GM18511 (cell line): ENCODE measurements around the gene PRKD3.
A peak's percentile ranks its signal among the peaks of the same experiment; 100 is the strongest.

Experiments used
- ATAC-seq: cut with Tn5 transposase; IDR thresholded peaks from one replicate; pipeline ENCODE4 v1.9.1; 2021; ENCODE audit warnings: mild to moderate bottlenecking, moderate library complexity; ENCODE audit not compliant: unreplicated experiment

Gene PRKD3

DNA sequence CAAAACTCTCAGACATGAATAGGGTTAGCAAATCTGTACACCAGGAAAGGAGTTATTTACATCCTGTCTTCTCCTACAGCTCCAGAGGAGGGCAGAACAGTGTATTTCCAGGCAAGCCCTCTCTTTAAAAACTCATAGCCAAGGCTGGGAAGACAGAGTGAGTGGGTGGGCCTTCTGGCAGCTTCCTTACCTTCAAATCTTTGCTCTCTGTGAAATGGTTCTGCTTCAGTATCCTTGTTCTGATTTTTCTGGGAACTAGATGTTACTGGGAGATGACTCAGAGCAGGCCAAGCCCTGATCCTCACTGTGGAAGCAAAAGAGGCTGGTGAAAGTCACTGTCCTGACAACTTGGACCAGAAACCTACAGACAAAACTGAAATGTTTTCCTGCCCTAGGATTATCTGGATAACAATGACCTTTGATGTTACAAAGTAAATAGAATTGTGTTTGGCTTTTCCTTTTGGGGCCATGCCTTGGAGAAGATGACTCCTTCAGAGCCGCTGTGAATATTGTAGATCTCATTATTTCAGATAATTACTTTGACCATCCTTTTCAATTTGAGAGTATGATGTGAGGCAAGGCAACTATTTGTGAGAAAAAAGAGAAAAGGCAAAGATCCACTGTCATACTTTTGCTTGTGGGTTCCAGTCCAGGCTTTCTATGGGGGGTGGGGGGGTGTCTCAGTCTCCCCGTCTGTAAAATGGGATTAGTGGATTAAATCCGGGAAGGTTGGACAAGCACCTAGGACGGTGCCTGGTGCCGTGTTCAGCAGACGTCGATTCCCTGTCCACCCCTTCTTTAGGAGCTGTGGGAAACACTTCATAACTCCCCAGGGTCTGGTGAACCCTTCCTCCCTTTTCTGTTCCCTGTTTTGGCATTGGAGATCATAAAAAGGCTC, 19.2 kb upstream of the PRKD3 start:
- no peak for ATAC-seq

DNA sequence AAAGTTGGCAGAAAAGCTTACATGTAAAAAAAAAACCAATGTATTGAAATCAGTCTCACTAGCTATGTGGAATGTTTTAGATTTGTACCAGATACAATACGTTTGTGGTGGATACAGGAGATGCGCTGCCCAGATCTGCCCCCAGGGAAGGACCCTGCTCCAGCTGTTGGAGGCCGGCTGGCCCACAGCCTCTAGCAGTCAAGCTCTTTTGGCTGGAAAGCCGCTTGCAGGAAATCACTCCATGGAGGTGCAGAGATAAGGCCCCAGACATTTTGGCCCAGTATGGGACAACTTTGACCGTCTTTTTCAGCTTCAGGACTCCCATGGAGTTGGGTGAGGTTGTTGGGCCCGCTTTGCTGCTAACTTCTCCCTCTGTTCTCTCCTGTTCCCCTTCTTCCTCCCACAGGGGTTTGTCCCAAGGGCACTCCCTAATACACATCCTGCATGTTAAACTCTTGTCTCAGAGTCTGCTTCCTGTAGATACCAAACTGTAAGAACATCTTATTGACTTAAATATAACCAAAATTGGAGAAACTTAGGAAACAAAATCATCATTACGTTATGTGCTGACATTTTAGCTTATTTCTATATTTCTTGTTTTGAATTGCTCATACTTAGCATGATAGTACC, 18.1 kb upstream of the PRKD3 start:
- ATAC-seq, result no peak

DNA sequence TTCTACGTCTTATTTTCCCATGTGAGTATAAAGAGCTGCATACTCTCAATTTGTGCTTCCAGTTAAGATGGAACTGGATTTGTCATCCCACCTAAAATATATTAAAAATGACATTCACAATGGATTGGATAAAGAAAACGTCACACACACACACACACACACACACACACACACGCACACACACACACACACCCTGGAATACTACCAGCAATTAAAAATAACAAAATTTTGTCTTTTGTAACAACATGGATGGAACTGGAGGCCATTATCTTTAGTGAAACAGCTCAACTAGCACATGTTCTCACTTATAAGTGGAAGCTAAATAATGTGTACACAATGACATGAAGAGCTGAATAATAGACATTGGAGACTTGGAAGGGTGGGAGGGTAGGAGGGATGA, 16.0 kb upstream of the PRKD3 start:
- ATAC-seq, result no peak

DNA sequence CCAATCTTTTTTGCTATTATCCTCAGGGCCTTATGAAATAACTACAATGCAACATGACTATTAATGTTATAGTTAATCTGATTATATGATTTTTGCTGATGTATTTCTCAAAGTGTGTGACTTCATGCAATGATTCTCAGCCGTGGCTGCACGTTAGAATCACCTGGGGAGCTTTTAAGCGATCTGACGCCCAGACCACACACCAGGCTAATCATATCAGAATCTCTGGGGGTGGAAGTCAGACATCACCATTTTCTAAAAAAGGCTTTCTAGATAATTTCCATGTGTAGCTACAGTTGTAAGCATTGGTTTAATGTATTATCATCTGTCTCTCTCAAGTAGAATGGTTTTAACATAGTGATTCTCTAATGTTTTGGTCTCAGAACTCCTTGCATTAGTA, 14.3 kb upstream of the PRKD3 start:
- ATAC-seq, result no peak

DNA sequence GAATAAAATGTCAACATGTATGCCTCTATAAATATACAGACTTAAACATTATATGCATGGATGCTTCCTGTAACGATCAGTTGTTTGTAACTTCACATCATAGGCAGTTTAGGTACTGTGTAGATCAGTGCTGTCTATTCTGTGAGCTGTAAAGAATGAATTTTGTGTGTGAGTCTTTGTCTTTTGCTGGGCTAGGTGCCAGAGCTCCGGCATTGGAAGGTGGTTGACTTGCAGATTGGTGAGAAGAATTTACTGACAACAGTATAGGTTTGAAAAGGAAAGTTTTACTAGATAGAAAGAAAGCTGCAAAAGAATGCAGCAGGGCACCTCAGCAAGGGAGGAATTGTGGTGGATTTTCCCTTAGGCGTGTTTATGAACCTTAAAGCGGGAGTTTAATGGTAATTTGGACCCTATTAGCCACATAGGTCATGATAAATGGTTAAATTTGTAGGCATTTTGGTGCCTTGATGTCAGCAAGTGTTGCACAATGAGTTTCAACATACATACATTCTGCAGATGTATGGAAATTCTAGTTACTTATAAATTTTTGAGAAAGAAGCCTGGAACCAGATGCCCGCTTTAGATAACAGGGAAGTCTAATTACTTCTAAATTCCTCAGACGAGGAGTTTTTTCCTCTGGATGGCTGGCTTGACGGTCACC, 13.1 kb upstream of the PRKD3 start:
- no peak for ATAC-seq

DNA sequence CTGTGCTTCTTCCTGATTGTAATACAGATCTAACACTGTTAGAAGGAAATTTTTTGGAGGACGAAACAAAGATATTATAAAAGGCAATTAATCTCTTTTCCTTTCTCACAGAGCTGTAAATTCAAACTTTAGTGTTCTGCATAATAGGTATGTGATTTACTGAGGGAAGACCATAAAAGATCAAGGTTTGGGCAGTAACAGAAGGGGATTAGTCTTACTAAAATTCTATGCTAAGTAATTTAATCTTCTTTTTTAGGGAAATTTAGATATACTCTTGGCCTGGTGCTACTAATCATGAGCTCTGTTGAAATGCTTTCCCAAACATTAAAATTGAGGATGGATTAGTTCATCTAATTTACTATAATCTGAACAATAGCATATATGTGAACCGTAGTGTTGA, 11.0 kb upstream of the PRKD3 start:
- ATAC-seq, result no peak

DNA sequence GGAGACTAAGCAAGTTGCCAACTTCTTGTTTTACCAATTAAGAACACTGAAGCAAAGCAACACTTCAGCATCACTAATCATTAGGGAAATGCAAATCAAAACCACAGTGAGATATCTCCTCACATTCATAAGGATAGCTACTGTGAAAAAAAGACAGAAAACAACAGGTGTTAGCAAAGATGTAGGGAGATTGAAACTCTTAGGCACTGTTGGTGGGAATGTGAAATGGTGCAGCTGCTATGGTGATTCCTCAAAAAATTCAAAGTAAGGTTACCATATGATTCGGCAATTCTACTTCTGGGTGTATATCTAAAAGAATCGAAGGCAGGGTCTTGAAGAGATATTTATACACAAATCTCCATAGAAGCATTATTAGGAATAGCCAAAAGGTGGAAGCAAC, 8.6 kb upstream of the PRKD3 start:
- ATAC-seq, result no peak

DNA sequence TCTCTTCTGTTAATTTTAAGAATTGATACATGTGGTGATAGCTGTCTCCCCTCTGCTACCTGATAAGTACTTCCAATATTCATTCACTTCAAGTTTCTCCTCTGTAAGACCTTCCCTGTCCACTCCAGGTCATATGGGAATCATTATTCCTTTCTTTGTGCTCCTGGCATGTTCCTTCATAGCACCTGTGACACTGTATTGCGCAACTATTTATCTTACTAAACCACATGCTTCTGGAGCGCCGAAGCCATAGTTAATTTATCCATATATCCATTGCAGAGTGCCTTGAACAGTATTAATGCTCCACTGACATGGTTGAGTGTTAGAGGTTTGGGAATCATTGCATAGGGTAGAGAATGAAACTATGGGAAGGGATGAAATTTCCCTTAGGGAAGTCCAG, 7.9 kb upstream of the PRKD3 start:
- no peak for ATAC-seq

DNA sequence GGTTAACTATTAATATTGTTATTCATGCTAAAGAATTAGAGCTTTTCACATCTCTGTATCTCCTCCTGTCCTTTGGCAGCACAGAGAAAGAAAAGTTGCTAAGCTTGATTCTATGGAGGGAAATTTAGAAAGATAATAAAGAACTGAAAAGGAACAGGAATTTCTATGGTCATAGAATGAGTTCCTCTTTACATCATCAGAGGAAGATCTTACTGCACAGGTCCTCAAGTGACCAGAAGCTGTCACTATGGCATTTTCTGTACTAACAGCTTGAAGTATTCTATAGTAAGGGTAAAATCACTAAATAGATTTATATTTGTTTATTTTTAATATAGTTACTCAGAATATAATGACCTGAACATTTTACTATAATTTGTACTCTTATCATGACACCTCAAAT, 6.0 kb upstream of the PRKD3 start:
- no peak for ATAC-seq

DNA sequence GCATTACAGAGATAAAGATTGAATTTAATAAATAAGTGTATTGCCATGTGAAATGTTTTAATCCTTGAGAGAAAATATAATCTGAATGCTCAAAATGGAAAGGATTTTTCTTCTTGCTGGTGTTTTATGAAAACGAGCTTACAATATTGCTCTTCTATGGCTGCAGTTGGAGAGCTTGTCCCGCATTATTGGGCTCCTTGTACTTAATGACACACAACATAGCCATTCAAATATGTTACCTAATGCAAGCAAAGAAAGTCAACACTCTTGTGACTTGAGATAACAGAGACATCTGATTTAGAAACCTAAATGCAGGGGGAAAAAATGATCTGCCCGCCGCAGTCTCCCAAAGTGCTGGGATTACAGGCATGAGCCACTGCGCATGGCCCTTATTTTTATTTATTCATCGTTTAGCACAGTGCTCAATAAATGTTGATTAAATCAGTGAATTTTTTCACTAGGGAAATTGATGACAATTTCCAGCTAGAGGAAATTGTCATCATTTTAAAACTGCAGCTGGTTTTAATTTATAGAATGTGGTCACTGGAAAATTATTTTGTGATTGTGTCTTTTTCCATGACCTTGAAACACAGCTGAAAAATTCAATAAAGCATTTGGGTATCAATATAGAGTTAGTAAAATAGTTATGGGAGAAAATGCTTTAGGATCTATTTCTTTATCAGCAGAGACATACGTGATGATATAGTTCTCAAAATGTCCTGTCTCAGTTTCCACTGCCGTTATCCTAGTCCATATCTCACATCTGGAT, 2.4 kb upstream of the PRKD3 start:
- ATAC-seq, result no peak

DNA sequence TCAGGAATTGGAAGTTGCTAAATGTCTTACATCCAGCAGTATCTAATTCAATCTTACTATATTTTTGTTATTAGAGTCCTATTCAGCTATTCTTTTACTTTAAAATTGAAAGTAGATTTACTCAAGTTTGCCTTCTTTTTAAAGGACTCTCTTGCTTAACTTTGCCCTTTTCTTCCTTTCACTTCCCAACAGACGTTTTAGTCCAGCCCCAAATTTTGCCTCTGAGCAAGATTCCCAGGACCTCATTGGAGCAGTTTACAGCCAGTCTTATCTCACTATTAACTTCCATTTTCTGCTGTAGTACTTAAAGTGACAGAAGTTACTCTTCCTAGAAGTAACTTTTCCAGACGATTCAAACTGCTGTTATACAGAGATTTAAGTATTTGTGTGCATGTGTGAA, 1.7 kb upstream of the PRKD3 start:
- ATAC-seq, result no peak

DNA sequence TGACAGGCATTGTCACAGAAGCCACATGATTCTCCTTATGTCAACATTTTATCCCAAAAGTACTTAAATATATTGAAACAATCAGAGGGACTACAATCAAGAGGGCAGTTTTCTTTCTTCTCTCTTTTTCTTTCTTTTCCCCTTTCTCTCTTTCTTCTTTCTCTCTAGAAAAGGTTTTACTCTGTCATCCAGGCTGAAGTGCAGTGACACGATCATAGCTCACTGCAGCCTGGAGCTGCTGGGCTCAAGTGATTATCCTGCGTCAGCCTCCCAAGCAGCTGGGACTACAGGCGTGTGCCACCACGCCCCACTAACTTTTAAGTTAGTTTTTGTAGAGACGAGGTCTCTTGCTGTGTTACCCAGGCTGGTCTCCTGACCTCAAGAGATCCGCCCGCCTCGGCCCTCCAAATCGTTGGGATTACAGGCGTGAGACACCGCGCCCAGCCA, 1.0 kb upstream of the PRKD3 start:
- no peak for ATAC-seq

DNA sequence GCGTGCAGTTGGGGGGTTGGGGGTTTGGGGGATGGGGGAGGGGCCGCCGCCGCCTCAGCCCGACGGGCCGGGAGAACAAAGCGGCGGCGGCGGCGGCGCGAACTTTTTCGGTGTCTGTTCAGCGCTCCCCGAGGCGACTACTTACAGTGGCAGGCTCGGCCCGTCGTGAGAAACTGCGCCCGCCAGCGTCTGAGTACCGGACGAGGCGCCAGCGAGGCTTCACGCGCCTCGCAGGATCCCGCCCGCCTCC, 172 bp downstream of the PRKD3 start:
- no peak for ATAC-seq

DNA sequence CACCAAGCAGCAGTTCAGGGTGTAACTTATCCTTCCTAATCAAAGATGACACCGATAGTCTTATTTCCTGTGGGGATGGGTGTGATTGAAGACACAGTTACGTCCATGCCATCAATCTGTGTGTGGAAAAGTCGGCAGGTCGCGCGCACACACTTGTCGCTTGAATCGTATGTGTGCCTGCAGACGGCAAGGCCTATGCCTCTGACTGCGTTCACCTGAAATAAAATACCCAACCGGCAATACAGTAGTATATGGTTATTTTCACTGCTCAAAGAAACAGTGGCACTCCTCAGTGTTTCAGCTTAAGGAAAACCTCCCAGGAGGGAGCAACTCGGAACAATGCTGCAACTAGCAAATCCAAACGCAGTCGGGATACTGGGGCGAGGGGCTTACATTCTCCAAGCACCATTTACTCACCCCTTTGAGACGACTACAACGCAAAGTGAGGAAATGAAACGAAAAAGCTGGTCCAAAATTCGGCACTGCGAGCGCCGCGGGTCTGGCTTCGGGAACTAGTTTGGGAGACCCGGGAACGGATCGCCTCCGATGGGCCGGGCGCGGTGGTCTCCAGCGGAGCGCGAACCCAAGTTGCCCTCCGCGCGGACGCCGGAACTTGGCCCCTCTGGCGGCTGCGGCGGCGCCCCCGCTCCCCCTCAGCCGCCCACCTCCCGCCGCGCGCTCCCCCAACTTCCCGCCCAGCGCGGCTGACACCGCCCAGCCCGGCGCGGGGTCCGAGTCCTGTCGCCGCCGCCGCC, 675 bp downstream of the PRKD3 start:
- peak; percentile 34 for ATAC-seq

DNA sequence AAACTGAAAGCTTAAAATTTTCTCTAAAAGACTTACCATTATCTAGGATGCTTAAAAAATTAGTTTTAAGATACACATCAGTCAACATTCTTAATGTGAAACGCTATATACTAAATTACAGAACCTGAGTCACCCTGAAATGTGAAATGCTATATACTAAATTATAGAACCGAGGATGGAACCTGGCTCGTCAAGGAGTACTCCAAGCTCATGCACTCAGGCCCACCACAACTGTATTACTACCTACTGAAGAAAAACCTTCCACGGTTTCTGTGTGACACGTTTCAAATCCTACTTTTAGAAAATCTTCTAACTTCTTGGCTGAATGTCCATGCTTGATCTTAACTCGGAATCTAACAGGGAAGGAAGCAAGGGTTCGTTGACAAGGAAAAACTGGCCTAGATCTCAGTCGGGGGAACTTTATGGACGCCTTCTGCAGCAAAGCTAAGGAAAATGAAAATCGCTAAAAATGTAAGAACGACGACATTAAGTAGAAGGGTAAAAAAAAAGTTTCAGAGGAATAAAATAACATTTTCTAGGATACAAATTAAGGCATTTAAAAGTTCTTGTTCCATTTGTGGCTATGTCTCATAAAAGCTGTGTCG, 1.4 kb downstream of the PRKD3 start:
- ATAC-seq, result no peak

DNA sequence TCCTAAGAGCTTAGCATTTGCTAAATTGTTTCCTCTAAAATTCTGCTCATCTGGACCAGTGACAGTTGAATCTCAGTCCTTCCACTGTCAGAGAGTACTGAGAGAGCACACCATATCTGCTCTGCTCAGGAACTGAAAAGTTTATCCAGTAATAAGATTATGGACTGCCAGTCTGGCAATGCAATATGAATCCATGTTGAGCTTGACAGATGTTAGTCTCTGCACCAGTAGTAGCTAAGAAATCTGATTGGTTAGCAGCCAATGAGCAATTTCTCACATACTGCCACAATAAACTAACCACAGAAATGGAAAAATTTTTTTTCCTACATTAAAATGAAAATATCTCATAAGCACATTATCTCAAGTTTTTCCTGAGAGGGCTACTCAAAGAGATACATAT, 2.3 kb downstream of the PRKD3 start:
- no peak for ATAC-seq

DNA sequence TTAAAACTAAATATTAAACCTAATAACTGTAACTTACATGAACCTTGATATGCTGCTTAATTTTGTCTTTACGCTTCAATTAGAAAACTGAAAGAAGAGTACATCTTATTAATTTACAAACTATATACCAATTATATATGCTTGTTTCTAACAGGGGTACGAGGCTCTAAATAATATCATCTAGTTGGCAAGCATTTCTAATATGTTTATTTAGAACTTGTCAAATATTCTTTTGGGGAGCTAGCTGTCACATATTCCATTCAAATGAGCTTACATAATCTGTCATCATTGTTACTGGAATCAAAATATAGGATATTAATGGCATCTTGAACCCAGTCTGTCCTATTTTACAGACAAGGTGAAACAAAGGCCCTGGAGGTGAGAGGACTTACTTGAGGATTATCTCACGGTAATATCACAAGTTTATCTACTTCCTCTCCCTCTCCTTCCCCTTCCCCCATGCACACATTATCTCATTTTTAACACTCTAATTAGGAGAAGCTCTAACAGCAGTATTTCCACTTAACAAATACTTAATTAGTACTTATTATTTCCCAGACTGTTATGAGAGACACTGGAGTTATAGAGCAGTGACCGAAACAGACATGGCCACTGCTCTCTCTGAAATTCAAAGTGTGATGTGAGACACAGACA, 3.5 kb downstream of the PRKD3 start:
- ATAC-seq, result no peak

DNA sequence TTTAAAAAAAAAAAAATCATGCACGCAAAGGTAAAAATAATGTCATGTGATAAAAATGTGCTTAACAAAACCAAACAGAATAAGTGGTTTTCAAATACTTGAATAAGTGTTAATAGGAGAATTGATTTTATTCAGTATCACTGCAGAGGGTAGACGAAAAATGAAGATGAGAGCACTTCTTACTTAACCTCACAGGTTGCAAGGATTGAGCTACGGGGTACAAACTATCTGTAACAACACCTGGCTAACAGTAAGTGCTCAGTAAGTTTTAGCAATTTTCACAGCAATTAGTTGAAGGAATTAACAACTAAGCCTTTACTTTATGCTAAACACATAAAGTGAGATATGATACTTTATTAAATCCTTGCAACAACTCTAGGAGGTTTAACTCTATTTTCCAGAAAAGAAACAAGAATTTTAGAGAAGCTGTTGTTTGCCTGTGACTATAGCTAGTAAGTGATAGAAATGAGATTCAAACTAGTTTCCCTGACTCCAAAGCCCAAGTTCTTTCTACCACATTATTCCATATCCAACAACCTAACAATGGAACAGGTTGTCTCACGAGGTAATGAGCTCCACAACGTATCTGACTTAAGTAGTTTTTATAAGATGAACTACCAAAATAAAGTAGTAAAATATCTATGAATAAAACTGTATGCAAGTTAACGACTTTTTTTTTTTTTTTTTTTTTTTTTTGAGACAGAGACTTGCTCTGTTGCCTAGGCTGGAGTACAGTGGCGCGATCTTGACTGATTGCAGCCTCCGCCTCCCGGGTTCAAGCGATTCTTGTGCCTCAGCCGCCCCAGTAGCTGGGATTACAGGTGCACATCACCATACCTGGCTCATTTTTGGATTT, 4.7 kb downstream of the PRKD3 start:
- ATAC-seq, result no peak

DNA sequence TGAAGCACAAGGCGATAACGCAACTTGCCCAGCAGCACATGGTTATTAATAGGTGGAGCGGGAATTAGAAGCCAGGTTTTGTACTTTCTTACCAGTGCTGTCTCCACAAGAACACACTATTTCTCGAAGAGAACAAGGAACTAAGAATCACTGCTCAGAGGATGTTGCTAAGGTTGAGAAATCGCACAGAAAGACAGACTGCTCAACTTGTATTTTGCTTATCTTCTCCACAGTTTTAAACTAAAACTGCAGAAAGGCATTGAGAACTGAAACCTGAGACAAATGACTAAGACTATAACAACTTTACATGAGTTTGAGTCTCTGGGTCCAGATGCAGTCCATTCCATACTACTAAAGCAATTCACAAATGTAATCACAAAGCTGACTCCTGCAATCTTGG, 6.2 kb downstream of the PRKD3 start:
- peak; percentile 93 for ATAC-seq
